ENCODE results near the gene CORO6. TPM values are rescaled to one million over a fixed set of nuclear protein-coding genes. Genes with fewer than 3 reads are reported as not detected.

CORO6 gene
- total and polyA plus RNA-seq, 2 of the 13 experiments (the other 11 are each of a cell fraction or from before 2014, with no cell fraction given), result 0.42 to 0.82 TPM

GRCh38 chr17:29613352-29613837, 9.3 kb downstream of the CORO6 start (continued):
- TF ChIP-seq, protein P1, sequence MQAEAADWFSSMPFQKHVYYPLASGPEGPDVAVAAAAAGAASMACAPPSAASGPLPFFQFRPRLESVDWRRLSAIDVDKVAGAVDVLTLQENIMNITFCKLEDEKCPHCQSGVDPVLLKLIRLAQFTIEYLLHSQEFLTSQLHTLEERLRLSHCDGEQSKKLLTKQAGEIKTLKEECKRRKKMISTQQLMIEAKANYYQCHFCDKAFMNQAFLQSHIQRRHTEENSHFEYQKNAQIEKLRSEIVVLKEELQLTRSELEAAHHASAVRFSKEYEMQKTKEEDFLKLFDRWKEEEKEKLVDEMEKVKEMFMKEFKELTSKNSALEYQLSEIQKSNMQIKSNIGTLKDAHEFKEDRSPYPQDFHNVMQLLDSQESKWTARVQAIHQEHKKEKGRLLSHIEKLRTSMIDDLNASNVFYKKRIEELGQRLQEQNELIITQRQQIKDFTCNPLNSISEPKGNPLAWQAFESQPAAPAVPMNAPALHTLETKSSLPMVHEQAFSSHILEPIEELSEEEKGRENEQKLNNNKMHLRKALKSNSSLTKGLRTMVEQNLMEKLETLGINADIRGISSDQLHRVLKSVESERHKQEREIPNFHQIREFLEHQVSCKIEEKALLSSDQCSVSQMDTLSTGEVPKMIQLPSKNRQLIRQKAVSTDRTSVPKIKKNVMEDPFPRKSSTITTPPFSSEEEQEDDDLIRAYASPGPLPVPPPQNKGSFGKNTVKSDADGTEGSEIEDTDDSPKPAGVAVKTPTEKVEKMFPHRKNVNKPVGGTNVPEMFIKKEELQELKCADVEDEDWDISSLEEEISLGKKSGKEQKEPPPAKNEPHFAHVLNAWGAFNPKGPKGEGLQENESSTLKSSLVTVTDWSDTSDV (CRISPR knock-in tag; IDR thresholded peaks at IDR 0.05), result no peak
- TF ChIP-seq, protein P2, sequence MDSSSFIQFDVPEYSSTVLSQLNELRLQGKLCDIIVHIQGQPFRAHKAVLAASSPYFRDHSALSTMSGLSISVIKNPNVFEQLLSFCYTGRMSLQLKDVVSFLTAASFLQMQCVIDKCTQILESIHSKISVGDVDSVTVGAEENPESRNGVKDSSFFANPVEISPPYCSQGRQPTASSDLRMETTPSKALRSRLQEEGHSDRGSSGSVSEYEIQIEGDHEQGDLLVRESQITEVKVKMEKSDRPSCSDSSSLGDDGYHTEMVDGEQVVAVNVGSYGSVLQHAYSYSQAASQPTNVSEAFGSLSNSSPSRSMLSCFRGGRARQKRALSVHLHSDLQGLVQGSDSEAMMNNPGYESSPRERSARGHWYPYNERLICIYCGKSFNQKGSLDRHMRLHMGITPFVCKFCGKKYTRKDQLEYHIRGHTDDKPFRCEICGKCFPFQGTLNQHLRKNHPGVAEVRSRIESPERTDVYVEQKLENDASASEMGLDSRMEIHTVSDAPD (CRISPR knock-in tag; IDR thresholded peaks at IDR 0.05), result no peak
- TF ChIP-seq ARID2 (CRISPR knock-in tag; IDR thresholded peaks at IDR 0.05; ENCODE audit: borderline replicate concordance), result 0 out of 2 replicates have a peak, but pooled peaks have one; percentile 57
- no peak for TF ChIP-seq SYNCRIP (IDR thresholded peaks at IDR 0.05; ENCODE audit: insufficient read depth, low read depth, low read length)
- peak; percentile 74; the same call in 1 of the 2 replicates for TF ChIP-seq ZMYM4 (CRISPR knock-in tag; IDR thresholded peaks at IDR 0.05)
- peak; percentile 28; the same call in 1 of the 2 replicates for TF ChIP-seq ZNF343 (CRISPR knock-in tag; IDR thresholded peaks at IDR 0.05)
- no peak for TF ChIP-seq ZNF138 (CRISPR knock-in tag; IDR thresholded peaks at IDR 0.05; ENCODE audit: low read depth)
- TF ChIP-seq, protein P3, sequence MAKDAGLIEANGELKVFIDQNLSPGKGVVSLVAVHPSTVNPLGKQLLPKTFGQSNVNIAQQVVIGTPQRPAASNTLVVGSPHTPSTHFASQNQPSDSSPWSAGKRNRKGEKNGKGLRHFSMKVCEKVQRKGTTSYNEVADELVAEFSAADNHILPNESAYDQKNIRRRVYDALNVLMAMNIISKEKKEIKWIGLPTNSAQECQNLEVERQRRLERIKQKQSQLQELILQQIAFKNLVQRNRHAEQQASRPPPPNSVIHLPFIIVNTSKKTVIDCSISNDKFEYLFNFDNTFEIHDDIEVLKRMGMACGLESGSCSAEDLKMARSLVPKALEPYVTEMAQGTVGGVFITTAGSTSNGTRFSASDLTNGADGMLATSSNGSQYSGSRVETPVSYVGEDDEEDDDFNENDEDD (CRISPR knock-in tag; IDR thresholded peaks at IDR 0.05; ENCODE audit: borderline replicate concordance), result peak; percentile 97
- TF ChIP-seq MTA3 (CRISPR knock-in tag; IDR thresholded peaks at IDR 0.05), result no peak
- no peak for TF ChIP-seq ZZZ3 (CRISPR knock-in tag; IDR thresholded peaks at IDR 0.05; ENCODE audit: borderline replicate concordance)
- TF ChIP-seq ZNF3 (CRISPR knock-in tag; IDR thresholded peaks at IDR 0.05), result no peak
- TF ChIP-seq PAXIP1 (CRISPR knock-in tag; conservative IDR thresholded peaks at IDR 0.05), result no peak; the same call in 1 of the 2 replicates
- TF ChIP-seq, protein P4, sequence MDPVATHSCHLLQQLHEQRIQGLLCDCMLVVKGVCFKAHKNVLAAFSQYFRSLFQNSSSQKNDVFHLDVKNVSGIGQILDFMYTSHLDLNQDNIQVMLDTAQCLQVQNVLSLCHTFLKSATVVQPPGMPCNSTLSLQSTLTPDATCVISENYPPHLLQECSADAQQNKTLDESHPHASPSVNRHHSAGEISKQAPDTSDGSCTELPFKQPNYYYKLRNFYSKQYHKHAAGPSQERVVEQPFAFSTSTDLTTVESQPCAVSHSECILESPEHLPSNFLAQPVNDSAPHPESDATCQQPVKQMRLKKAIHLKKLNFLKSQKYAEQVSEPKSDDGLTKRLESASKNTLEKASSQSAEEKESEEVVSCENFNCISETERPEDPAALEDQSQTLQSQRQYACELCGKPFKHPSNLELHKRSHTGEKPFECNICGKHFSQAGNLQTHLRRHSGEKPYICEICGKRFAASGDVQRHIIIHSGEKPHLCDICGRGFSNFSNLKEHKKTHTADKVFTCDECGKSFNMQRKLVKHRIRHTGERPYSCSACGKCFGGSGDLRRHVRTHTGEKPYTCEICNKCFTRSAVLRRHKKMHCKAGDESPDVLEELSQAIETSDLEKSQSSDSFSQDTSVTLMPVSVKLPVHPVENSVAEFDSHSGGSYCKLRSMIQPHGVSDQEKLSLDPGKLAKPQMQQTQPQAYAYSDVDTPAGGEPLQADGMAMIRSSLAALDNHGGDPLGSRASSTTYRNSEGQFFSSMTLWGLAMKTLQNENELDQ (CRISPR knock-in tag; IDR thresholded peaks at IDR 0.05; ENCODE audit: borderline replicate concordance), result 0 out of 2 replicates have a peak, but pooled peaks have one; percentile 43
- no peak; the same call in 1 of the 2 replicates for TF ChIP-seq PHF20 (CRISPR knock-in tag; IDR thresholded peaks at IDR 0.05)
- TF ChIP-seq CREB3 (CRISPR knock-in tag; IDR thresholded peaks at IDR 0.05), result no peak
- peak; percentile 88 for TF ChIP-seq ZNF547 (CRISPR knock-in tag; IDR thresholded peaks at IDR 0.05)
- TF ChIP-seq GTF3A (CRISPR knock-in tag; conservative IDR thresholded peaks at IDR 0.05), result peak; percentile 84; the same call in 1 of the 2 replicates
